ENCODE results near the gene UBE3D. TPM values are rescaled to one million over a fixed set of nuclear protein-coding genes. Genes with fewer than 3 reads are reported as not detected.

UBE3D gene
- total and polyA plus RNA-seq, 7 donors, result 1.6 to 10.7 (median 8.0) TPM

GRCh38 chr6:83072726-83073125 is 7.1 kb upstream of the UBE3D start:
- TF ChIP-seq EP300 (IDR thresholded peaks at IDR 0.05) (no peak), CTCF (IDR thresholded peaks at IDR 0.05) (no peak), POLR2AphosphoS5 (IDR thresholded peaks at IDR 0.05) (no peak), POLR2A (IDR thresholded peaks at IDR 0.05) (no peak)
- no peaks in the 10 kb centered on the region for H3K27me3 ChIP-seq
- WGBS, 2 donors, result 73 to 94% methylated on average over 2 of the region's 2 CpGs
- no peaks in the 10 kb centered on the region for H3K9me3 ChIP-seq
- H3K36me3 ChIP-seq, result no peaks in the 10 kb centered on the region
- H3K4me3 ChIP-seq, result no peak overlapping the region
- H3K27ac ChIP-seq, result no peak overlapping the region
- intact Hi-C loops (cut with DNase I), result loop anchor here (5.0 kb wide), 1 partner anchor 40 kb away; no protein-coding TSS in a partner anchor
- no peak for DNase-seq
- peaks cover 0 to 13% (median 11%) of the 10 kb centered on the region in 4 donors for H3K4me1 ChIP-seq

GRCh38 chr6:83071707-83072106 is 6.1 kb upstream of the UBE3D start:
- Histone ChIP-seq H3K4me3 (no peak overlapping the region), H3K36me3 (no peaks in the 10 kb centered on the region), H3K9me3 (no peaks in the 10 kb centered on the region), H3K27ac (peak overlapping the region in 1 of 4 donors; percentile 38), H3K4me1 (peaks cover 0 to 13% (median 11%) of the 10 kb centered on the region in 4 donors), H3K27me3 (no peaks in the 10 kb centered on the region)
- 27 to 65% methylated on average over 1 of the region's 1 CpG for WGBS, 2 donors
- DNase-seq, result no peak
- intact Hi-C loops (cut with DNase I), result loop anchor here (5.0 kb wide), 1 partner anchor 41 kb away; no protein-coding TSS in a partner anchor
- TF ChIP-seq EP300 (IDR thresholded peaks at IDR 0.05) (no peak), POLR2A (IDR thresholded peaks at IDR 0.05) (no peak), POLR2AphosphoS5 (IDR thresholded peaks at IDR 0.05) (no peak), CTCF (IDR thresholded peaks at IDR 0.05) (no peak)

- intact Hi-C loops (cut with DNase I), result loop anchor here (5.0 kb wide), 1 partner anchor 41 kb away; no protein-coding TSS in a partner anchor
- H3K36me3 ChIP-seq, result no peaks in the 10 kb centered on the region
- H3K27me3 ChIP-seq, result no peaks in the 10 kb centered on the region
- H3K27ac ChIP-seq, result peak overlapping the region in 2 of 4 donors; percentile 16 to 38
- DNase-seq, result no peak
- H3K4me1 ChIP-seq, result peaks cover 0 to 13% (median 12%) of the 10 kb centered on the region in 4 donors
- no peak for TF ChIP-seq EP300 (IDR thresholded peaks at IDR 0.05)
- 69 to 73% methylated on average over 4 of the region's 4 CpGs for WGBS, 2 donors
- H3K9me3 ChIP-seq, result no peaks in the 10 kb centered on the region
- no peak overlapping the region for H3K4me3 ChIP-seq
These were observed 5.4 kb upstream of the UBE3D start for GRCh38 chr6:83071023-83071422.

- Histone ChIP-seq H3K27ac (no peak overlapping the region), H3K27me3 (no peaks in the 10 kb centered on the region), H3K4me1 (peaks cover 0 to 18% (median 12%) of the 10 kb centered on the region in 4 donors), H3K9me3 (no peaks in the 10 kb centered on the region), H3K4me3 (no peak overlapping the region), H3K36me3 (no peaks in the 10 kb centered on the region)
- no peak for TF ChIP-seq CTCF (IDR thresholded peaks at IDR 0.05)
- TF ChIP-seq POLR2AphosphoS5 (IDR thresholded peaks at IDR 0.05), result no peak
- no peak for TF ChIP-seq EP300 (IDR thresholded peaks at IDR 0.05)
- TF ChIP-seq POLR2A (IDR thresholded peaks at IDR 0.05), result no peak
- intact Hi-C loops (cut with DNase I), result loop anchor here (5.0 to 10.0 kb wide), 5 partner anchors 43 to 822 kb away; partner anchors contain the start of genes IBTK, ME1, PGM3 and PRSS35
- no peak for DNase-seq
These were observed 4.0 kb upstream of the UBE3D start for GRCh38 chr6:83069633-83070032.

GRCh38 chr6:83068616-83069015 is 3.0 kb upstream of the UBE3D start:
- H3K4me3 ChIP-seq, result peak overlapping the region; percentile 88 to 92 (median 92)
- TF ChIP-seq POLR2AphosphoS5 (IDR thresholded peaks at IDR 0.05) (no peak), EP300 (IDR thresholded peaks at IDR 0.05) (no peak)
- no peaks in the 10 kb centered on the region for H3K9me3 ChIP-seq
- WGBS, 2 donors, result 11 to 49% methylated on average over 6 of the region's 6 CpGs
- H3K27ac ChIP-seq, result peak overlapping the region; percentile 90 to 97 (median 92)
- DNase-seq, result no peak
- H3K4me1 ChIP-seq, result peaks cover 0 to 24% (median 12%) of the 10 kb centered on the region in 4 donors
- intact Hi-C loops (cut with DNase I), result loop anchor here (5.0 to 10.0 kb wide), 4 partner anchors 124 to 821 kb away; partner anchors contain the start of genes IBTK, ME1, PGM3 and PRSS35
- no peaks in the 10 kb centered on the region for H3K27me3 ChIP-seq
- H3K36me3 ChIP-seq, result no peaks in the 10 kb centered on the region

Measured in sigmoid colon (tissue), 7 donors.